Vagina (tissue), 2 donors: ENCODE results near the gene NMU. TPM values are rescaled to one million over a fixed set of nuclear protein-coding genes. Genes with fewer than 3 reads are reported as not detected.

ENCODE experiments used
- DNase-seq, 2 donors: peaks; one replicate each; pipeline ENCODE4 v3.0.0-alpha.2; 2017; ENCODE audit errors: extremely low spot score in 2 of 2
- H3K27ac ChIP-seq: fragments of 200-600 bp; sonication (generic); one replicate; pipeline ENCODE4 v1.5.1; 2019
- H3K27me3 ChIP-seq: fragments of 200-600 bp; sonication (generic); one replicate; pipeline ENCODE4 v1.5.1; 2019
- H3K36me3 ChIP-seq, 2 donors: fragments of 200-600 bp; sonication (generic); one replicate each; pipeline ENCODE4 v1.5.1; 2017 to 2019
- H3K4me1 ChIP-seq: fragments of 200-600 bp; sonication (generic); one replicate; pipeline ENCODE4 v1.5.1; 2019
- H3K4me3 ChIP-seq, 2 donors: fragments of 200-600 bp; sonication (generic); 1 replicate in 1 of 2; 2 replicates in 1 of 2; pipeline ENCODE4 v1.5.1; 2016 to 2019
- H3K9me3 ChIP-seq: fragments of 200-600 bp; sonication (generic); one replicate; pipeline ENCODE4 v1.5.1; 2019
- CTCF ChIP-seq, 3 experiments: fragments of 450-650 bp in 2 of 3; fragments of 200-600 bp in 1 of 3; sonication (generic) in 1 of 3; IDR thresholded peaks; one replicate each; pipeline ENCODE4 v1.5.1; 2017 to 2019; ENCODE audit warnings: antibody characterized with exemption in 3 of 3, mild to moderate bottlenecking in 2 of 3, moderate library complexity in 2 of 3
- POLR2A ChIP-seq, 2 donors: fragments of 450-650 bp; IDR thresholded peaks; one replicate each; pipeline ENCODE4 v1.6.1; 2017; ENCODE audit warnings: antibody characterized with exemption in 2 of 2, mild to moderate bottlenecking in 2 of 2, moderate library complexity in 2 of 2
- POLR2AphosphoS5 ChIP-seq, 2 donors: sonication (generic); formaldehyde crosslinking; IDR thresholded peaks; one replicate each; pipeline ENCODE4 v1.9.0; 2017; ENCODE audit warnings: antibody characterized with exemption in 2 of 2, mild to moderate bottlenecking in 2 of 2, low read depth in 1 of 2; ENCODE audit not compliant: insufficient read depth in 1 of 2
- intact Hi-C: fragments of 100-400 bp; cut with DNase I; formaldehyde crosslinking; loops from one replicate; pipeline ENCODE4 v1.15.1; 2023
- total RNA-seq: library from RNA; depleted of rRNA; stranded (reverse); fragments of >200 nt; gene quantifications from one replicate; pipeline ENCODE4 v1.2.3, GENCODE V29; 2016

The NMU gene
- total RNA-seq, 1 donor from 2014 or later = 8.1 TPM

- intact Hi-C loops = no loop called here
- Histone ChIP-seq H3K9me3 (no peaks in the 10 kb centered on the region), H3K4me1 (no peaks in the 10 kb centered on the region), H3K27ac (no peak overlapping the region), H3K4me3 (no peak overlapping the region), H3K27me3 (no peaks in the 10 kb centered on the region), H3K36me3 (no peaks in the 10 kb centered on the region)
- no peak for DNase-seq
- TF ChIP-seq POLR2AphosphoS5 (IDR thresholded peaks at IDR 0.05; ENCODE audit: insufficient read depth in 1 of 2, low read depth in 1 of 2) = no peak
- no peak for TF ChIP-seq POLR2A (IDR thresholded peaks at IDR 0.05)
- TF ChIP-seq CTCF (IDR thresholded peaks at IDR 0.05) = no peak
These were observed 21.1 kb downstream of the NMU start for GRCh38 chr4:55615008-55615407.

- DNase-seq = no peak
- Histone ChIP-seq H3K36me3 (no peaks in the 10 kb centered on the region), H3K9me3 (no peaks in the 10 kb centered on the region), H3K27ac (no peak overlapping the region), H3K4me1 (no peaks in the 10 kb centered on the region), H3K27me3 (no peaks in the 10 kb centered on the region), H3K4me3 (no peak overlapping the region)
- intact Hi-C loops = no loop called here
- no peak for TF ChIP-seq POLR2AphosphoS5 (IDR thresholded peaks at IDR 0.05; ENCODE audit: insufficient read depth in 1 of 2, low read depth in 1 of 2)
These were observed 22.5 kb downstream of the NMU start for GRCh38 chr4:55613621-55614020.

- intact Hi-C loops = no loop called here
- DNase-seq = no peak
- no peaks in the 10 kb centered on the region for H3K36me3 ChIP-seq
These were observed 23.8 kb downstream of the NMU start for GRCh38 chr4:55612341-55612740.

GRCh38 chr4:55611358-55612059 lies 24.6 kb downstream of the NMU start:
- Histone ChIP-seq H3K9me3 (no peaks in the 10 kb centered on the region), H3K4me1 (no peaks in the 10 kb centered on the region), H3K27ac (no peak overlapping the region), H3K27me3 (no peaks in the 10 kb centered on the region), H3K4me3 (no peak overlapping the region), H3K36me3 (no peaks in the 10 kb centered on the region)
- intact Hi-C loops = no loop called here
- TF ChIP-seq POLR2A (IDR thresholded peaks at IDR 0.05) (no peak), CTCF (IDR thresholded peaks at IDR 0.05) (no peak), POLR2AphosphoS5 (IDR thresholded peaks at IDR 0.05; ENCODE audit: insufficient read depth in 1 of 2, low read depth in 1 of 2) (peak in 1 of 2 donors; percentile 16)
- no peak for DNase-seq

More at GRCh38 chr4:55612341-55612740, 23.8 kb downstream of the NMU start:
- Histone ChIP-seq H3K9me3 (no peaks in the 10 kb centered on the region), H3K4me3 (no peak overlapping the region), H3K27ac (no peak overlapping the region), H3K4me1 (no peaks in the 10 kb centered on the region), H3K27me3 (no peaks in the 10 kb centered on the region)
- no peak for TF ChIP-seq POLR2AphosphoS5 (IDR thresholded peaks at IDR 0.05; ENCODE audit: insufficient read depth in 1 of 2, low read depth in 1 of 2)
- TF ChIP-seq CTCF (IDR thresholded peaks at IDR 0.05) = no peak
- no peak for TF ChIP-seq POLR2A (IDR thresholded peaks at IDR 0.05)

GRCh38 chr4:55610381-55610780 lies 25.7 kb downstream of the NMU start:
- Histone ChIP-seq H3K36me3 (no peaks in the 10 kb centered on the region), H3K4me3 (no peak overlapping the region), H3K4me1 (no peaks in the 10 kb centered on the region), H3K27me3 (no peaks in the 10 kb centered on the region), H3K27ac (no peak overlapping the region), H3K9me3 (no peaks in the 10 kb centered on the region)
- no peak for DNase-seq
- no peak for TF ChIP-seq POLR2A (IDR thresholded peaks at IDR 0.05)
- no peak for TF ChIP-seq CTCF (IDR thresholded peaks at IDR 0.05)
- TF ChIP-seq POLR2AphosphoS5 (IDR thresholded peaks at IDR 0.05; ENCODE audit: insufficient read depth in 1 of 2, low read depth in 1 of 2) = no peak
- intact Hi-C loops = no loop called here
